Gastroesophageal sphincter (tissue), 4 donors: ENCODE measurements around the gene KIF5A. TPM values are rescaled to one million over a fixed set of nuclear protein-coding genes. Genes with fewer than 3 reads are reported as not detected.

Experiments used
- ATAC-seq: fragments of 150-250 bp; one replicate; pipeline ENCODE4 v1.9.1; 2016; ENCODE audit warnings: mild to moderate bottlenecking, moderate library complexity
- H3K27ac ChIP-seq, 4 donors: fragments of 200-600 bp; sonication (generic) in 3 of 4; 1 replicate in 3 of 4; 2 replicates in 1 of 4; pipeline ENCODE4 v1.5.1; 2016 to 2019
- H3K27me3 ChIP-seq: fragments of 200-600 bp; sonication (generic); one replicate; pipeline ENCODE4 v1.5.1; 2019
- H3K36me3 ChIP-seq, 2 donors: fragments of 200-600 bp; sonication (generic); one replicate each; pipeline ENCODE4 v1.5.1; 2019; ENCODE audit warnings: control low read depth in 1 of 2
- H3K4me1 ChIP-seq, 3 donors: fragments of 200-600 bp; sonication (generic); 1 replicate in 2 of 3; 2 replicates in 1 of 3; pipeline ENCODE4 v1.5.1; 2016 to 2019; ENCODE audit warnings: control low read depth in 2 of 3
- H3K4me3 ChIP-seq, 2 donors: fragments of 200-600 bp; sonication (generic); one replicate each; pipeline ENCODE4 v1.5.1; 2019; ENCODE audit warnings: mild to moderate bottlenecking in 1 of 2, moderate library complexity in 1 of 2
- H3K9me3 ChIP-seq, 3 donors: fragments of 200-600 bp; sonication (generic); one replicate each; pipeline ENCODE4 v1.5.1; 2017 to 2019; ENCODE audit warnings: control low read depth in 2 of 3
- CTCF ChIP-seq, 4 experiments: fragments of 200-600 bp in 2 of 4; fragments of 450-650 bp in 2 of 4; sonication (generic) in 1 of 4; IDR thresholded peaks; one replicate each; pipeline ENCODE4 v1.5.1; 2017 to 2019; ENCODE audit warnings: antibody characterized with exemption in 4 of 4, mild to moderate bottlenecking in 2 of 4, moderate library complexity in 2 of 4
- EP300 ChIP-seq: sonication (generic); formaldehyde crosslinking; IDR thresholded peaks from one replicate; pipeline ENCODE4 v1.6.1; 2017; ENCODE audit warnings: antibody characterized with exemption, mild to moderate bottlenecking
- POLR2A ChIP-seq, 2 donors: fragments of 450-650 bp; IDR thresholded peaks; one replicate each; pipeline ENCODE4 v1.6.1; 2017; ENCODE audit warnings: antibody characterized with exemption in 2 of 2, mild to moderate bottlenecking in 2 of 2, moderate library complexity in 1 of 2
- POLR2AphosphoS5 ChIP-seq: sonication (generic); formaldehyde crosslinking; IDR thresholded peaks from one replicate; pipeline ENCODE4 v1.6.1; 2017; ENCODE audit warnings: antibody characterized with exemption
- WGBS, 2 donors: methylation state at CpG; one replicate each; pipeline ENCODE4 v1.1.5; 2018; ENCODE audit warnings: low coverage in 1 of 2; 5-methylcytosine and 5-hydroxymethylcytosine counted together
- total RNA-seq, 4 donors: library from RNA; depleted of rRNA; stranded (reverse); fragments of >200 nt; gene quantifications; one replicate each; pipeline ENCODE4 v1.1.0, GENCODE V29; 2016

The KIF5A gene
- total RNA-seq, 4 donors from 2014 or later: 0.89 to 4.7 (median 1.6) TPM

GRCh38 chr12:57626111-57626920 lies 76.5 kb downstream of the KIF5A start:
- Histone ChIP-seq H3K9me3 (no peaks in the 10 kb centered on the region), H3K4me1 (peaks cover 0 to 28% (median 7%) of the 10 kb centered on the region in 3 donors), H3K27ac (no peak overlapping the region), H3K4me3 (no peak overlapping the region), H3K36me3 (peaks cover 0 to 31% of the 10 kb centered on the region in 2 donors), H3K27me3 (peaks cover 52% of the 10 kb centered on the region)
- TF ChIP-seq POLR2AphosphoS5: no peak
- TF ChIP-seq POLR2A (IDR thresholded peaks at IDR 0.05): no peak
- no peak for ATAC-seq
- WGBS, 2 donors: 57 to 60% methylated on average over 1 to 10 of the region's 13 CpGs

- no peak for TF ChIP-seq POLR2A (IDR thresholded peaks at IDR 0.05)
- no peak for ATAC-seq
- peaks cover 0 to 28% (median 4%) of the 10 kb centered on the region in 3 donors for H3K4me1 ChIP-seq
- no peak overlapping the region for H3K4me3 ChIP-seq
- WGBS, 2 donors: 41 to 52% methylated on average over 6 to 8 of the region's 9 CpGs
- H3K36me3 ChIP-seq: peaks cover 0 to 31% of the 10 kb centered on the region in 2 donors
- no peak overlapping the region for H3K27ac ChIP-seq
- peaks cover 56% of the 10 kb centered on the region for H3K27me3 ChIP-seq
- no peaks in the 10 kb centered on the region for H3K9me3 ChIP-seq
These were observed 77.1 kb downstream of the KIF5A start for GRCh38 chr12:57626921-57627445.

- Histone ChIP-seq H3K4me1 (peaks cover 0 to 34% (median 10%) of the 10 kb centered on the region in 3 donors), H3K9me3 (no peaks in the 10 kb centered on the region), H3K27ac (no peak overlapping the region), H3K36me3 (peaks cover 0 to 31% of the 10 kb centered on the region in 2 donors), H3K27me3 (peaks cover 58% of the 10 kb centered on the region), H3K4me3 (peak overlapping the region in 1 of 2 donors; percentile 8)
- 47% methylated on average over 20 of the region's 67 CpGs; no CpG with 5 or more reads in 1 of the 2 donors for WGBS, 2 donors
- no peak for TF ChIP-seq POLR2AphosphoS5
- no peak for TF ChIP-seq EP300
- no peak for TF ChIP-seq CTCF (IDR thresholded peaks at IDR 0.05)
- TF ChIP-seq POLR2A (IDR thresholded peaks at IDR 0.05): no peak
- no peak for ATAC-seq
These were observed 77.8 kb downstream of the KIF5A start for GRCh38 chr12:57627501-57628279.

GRCh38 chr12:57628280-57629191 lies 78.7 kb downstream of the KIF5A start:
- 70 to 84% methylated on average over 19 of the region's 29 CpGs for WGBS, 2 donors

More at GRCh38 chr12:57628280-57629191, 78.7 kb downstream of the KIF5A start:
- no peak overlapping the region for H3K27ac ChIP-seq
- peaks cover 59% of the 10 kb centered on the region for H3K27me3 ChIP-seq
- peaks cover 0 to 31% of the 10 kb centered on the region in 2 donors for H3K36me3 ChIP-seq
- H3K9me3 ChIP-seq: no peaks in the 10 kb centered on the region
- TF ChIP-seq EP300 (no peak), POLR2AphosphoS5 (no peak), POLR2A (IDR thresholded peaks at IDR 0.05) (no peak), CTCF (IDR thresholded peaks at IDR 0.05) (no peak)
- ATAC-seq: no peak
- H3K4me1 ChIP-seq: peaks cover 0 to 43% (median 10%) of the 10 kb centered on the region in 3 donors
- no peak overlapping the region for H3K4me3 ChIP-seq
